ENCODE measurements around the gene SLC8A1.

DNA sequence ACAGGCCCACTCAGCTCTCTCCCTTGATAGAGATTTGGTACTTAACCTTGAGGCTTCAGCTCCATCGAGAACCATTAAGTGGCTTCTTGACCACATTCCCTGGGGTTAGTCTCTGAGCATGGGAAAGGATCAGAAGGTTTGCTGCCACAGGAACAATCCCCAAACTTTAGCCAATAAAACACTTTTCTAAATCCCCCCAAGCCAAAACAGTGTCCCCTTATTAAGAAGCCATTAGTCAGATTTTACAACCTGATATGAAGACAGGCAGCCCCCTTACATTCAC lies 37.7 kb upstream of the SLC8A1 start:
- TF ChIP-seq ZNF282 (IDR thresholded peaks at IDR 0.05; ENCODE audit: partially characterized antibody) (no peak), TCF12 (IDR thresholded peaks at IDR 0.05) (no peak), TCF12 (CRISPR knock-in tag; IDR thresholded peaks at IDR 0.05) (no peak), KIAA2018 (CRISPR knock-in tag; IDR thresholded peaks at IDR 0.05; ENCODE audit: borderline replicate concordance) (no peak), EP300 (IDR thresholded peaks at IDR 0.05; ENCODE audit: low read depth in 2 of 2, low read length in 2 of 2) (no peak), EP300 (CRISPR knock-in tag; IDR thresholded peaks at IDR 0.05; ENCODE audit: borderline replicate concordance) (no peak), REST (IDR thresholded peaks at IDR 0.05; ENCODE audit: borderline replicate concordance in 1 of 2, low read depth in 1 of 2, low read length in 2 of 2) (no peak)
